Keratinocyte (primary cell): Measurements from ENCODE around the gene ASIC2.

ENCODE experiments used
- EZH2 ChIP-seq: IDR thresholded peaks from one replicate; pipeline ENCODE4 v1.6.1; 2012; ENCODE audit warnings: inconsistent platforms, mild to moderate bottlenecking, low read length, moderate library complexity
- TF ChIP-seq, protein P1 (sequence below), 3 experiments: IDR thresholded peaks in 1 of 3; conservative IDR thresholded peaks in 1 of 3; optimal IDR thresholded peaks in 1 of 3; 2 replicates in 2 of 3; 3 replicates in 1 of 3; pipeline versions ENCODE3 to v1.5.1; 2011; ENCODE audit warnings: low read length in 3 of 3, mild to moderate bottlenecking in 3 of 3, moderate library complexity in 2 of 3, control low read depth in 1 of 3, inconsistent platforms in 1 of 3; ENCODE audit not compliant: insufficient read depth in 2 of 3; ENCODE audit errors: extremely low read depth in 1 of 3

DNA sequence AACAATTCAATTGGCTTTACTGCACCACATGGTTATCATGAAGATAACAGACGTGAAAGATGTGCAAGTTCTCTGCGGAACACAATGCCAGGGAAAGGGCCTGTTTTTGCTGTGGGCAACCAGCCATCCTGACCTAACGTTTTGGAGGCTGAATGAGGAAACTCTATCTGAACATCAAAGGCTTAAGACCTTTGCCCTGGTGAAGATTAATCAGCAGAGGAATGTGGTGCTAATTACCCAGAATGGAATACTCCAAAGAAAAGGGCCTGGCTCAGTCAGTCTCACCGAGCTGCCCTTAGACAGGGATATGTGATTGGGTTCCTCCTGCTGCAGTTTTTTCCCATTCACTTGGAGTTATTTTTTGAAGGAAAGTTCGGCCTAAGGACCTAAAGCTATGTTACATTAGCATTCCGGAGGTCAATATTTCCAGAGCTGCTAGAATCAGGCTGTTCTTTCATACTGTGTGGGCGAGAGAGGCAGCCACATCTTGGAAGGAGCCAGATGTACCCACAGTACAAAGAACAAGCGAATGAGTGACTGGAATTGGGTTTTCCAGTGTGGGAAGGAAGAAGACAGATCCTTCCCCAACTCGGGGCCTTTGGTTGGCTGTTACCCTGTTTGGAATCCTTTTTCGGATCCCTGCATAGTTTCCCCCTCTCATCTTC lies 15.5 kb downstream of the ASIC2 start:
- TF ChIP-seq, protein P1, sequence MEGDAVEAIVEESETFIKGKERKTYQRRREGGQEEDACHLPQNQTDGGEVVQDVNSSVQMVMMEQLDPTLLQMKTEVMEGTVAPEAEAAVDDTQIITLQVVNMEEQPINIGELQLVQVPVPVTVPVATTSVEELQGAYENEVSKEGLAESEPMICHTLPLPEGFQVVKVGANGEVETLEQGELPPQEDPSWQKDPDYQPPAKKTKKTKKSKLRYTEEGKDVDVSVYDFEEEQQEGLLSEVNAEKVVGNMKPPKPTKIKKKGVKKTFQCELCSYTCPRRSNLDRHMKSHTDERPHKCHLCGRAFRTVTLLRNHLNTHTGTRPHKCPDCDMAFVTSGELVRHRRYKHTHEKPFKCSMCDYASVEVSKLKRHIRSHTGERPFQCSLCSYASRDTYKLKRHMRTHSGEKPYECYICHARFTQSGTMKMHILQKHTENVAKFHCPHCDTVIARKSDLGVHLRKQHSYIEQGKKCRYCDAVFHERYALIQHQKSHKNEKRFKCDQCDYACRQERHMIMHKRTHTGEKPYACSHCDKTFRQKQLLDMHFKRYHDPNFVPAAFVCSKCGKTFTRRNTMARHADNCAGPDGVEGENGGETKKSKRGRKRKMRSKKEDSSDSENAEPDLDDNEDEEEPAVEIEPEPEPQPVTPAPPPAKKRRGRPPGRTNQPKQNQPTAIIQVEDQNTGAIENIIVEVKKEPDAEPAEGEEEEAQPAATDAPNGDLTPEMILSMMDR (optimal IDR thresholded peaks at IDR 0.05 in 1 of 3, IDR thresholded peaks at IDR 0.05 in 1 of 3, conservative IDR thresholded peaks at IDR 0.05 in 1 of 3; ENCODE audit: extremely low read depth in 1 of 3, insufficient read depth in 2 of 3, low read length in 3 of 3): no peak
- TF ChIP-seq EZH2: no peak
